Muscle layer of colon (tissue), 2 donors: ENCODE data around the gene ILDR1.

ENCODE experiments used
- H3K27ac ChIP-seq: one replicate; pipeline ENCODE4 v1.7.0; 2013; ENCODE audit warnings: low read depth, mild to moderate bottlenecking, low read length, moderate library complexity
- H3K27me3 ChIP-seq, 2 donors: one replicate each; pipeline ENCODE4 v1.7.0; 2013; ENCODE audit warnings: low read length in 2 of 2, mild to moderate bottlenecking in 2 of 2; ENCODE audit not compliant: insufficient read depth in 2 of 2, control insufficient read depth in 1 of 2
- H3K36me3 ChIP-seq: one replicate; pipeline ENCODE4 v1.7.0; 2013; ENCODE audit warnings: mild to moderate bottlenecking, low read length; ENCODE audit not compliant: insufficient read depth
- H3K4me1 ChIP-seq: one replicate; pipeline ENCODE4 v1.7.0; 2013; ENCODE audit warnings: mild to moderate bottlenecking, low read length; ENCODE audit not compliant: insufficient read depth
- H3K4me3 ChIP-seq, 2 donors: one replicate each; pipeline ENCODE4 v1.7.0; 2013; ENCODE audit warnings: low read length in 2 of 2, low read depth in 1 of 2, mild to moderate bottlenecking in 1 of 2, moderate library complexity in 1 of 2
- H3K9ac ChIP-seq: one replicate; pipeline ENCODE4 v1.7.0; 2013; ENCODE audit warnings: low read length
- H3K9me3 ChIP-seq: one replicate; pipeline ENCODE4 v1.7.0; 2013; ENCODE audit warnings: mild to moderate bottlenecking, low read length
- donor health status: abdominal sarcoma.
- donor health status: Adenocarcinoma of cecum.

Gene ILDR1

DNA sequence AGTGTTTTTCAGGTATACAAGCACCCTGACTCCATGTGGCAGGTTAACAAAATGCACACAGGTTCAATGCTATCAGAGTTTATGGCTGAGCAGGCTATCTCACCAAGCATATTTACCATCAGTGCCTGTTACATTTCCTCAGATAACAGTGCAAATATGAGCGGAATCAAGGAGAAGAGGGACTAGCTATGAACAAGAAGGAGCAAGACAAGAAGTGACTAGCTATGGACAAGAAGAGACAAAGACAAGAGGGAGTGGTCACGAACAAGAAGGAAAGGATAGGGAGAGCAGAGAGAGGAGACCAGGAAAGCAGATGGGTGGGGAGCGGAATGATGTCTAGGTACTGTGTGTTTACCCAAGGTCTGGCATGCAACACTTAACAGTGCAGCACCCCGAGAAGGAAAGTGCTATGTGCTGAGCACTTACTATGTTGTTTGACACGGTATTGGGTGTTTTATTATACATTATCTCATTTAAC, 8.6 kb downstream of the ILDR1 start:
- Histone ChIP-seq H3K4me3 (no peak overlapping the region), H3K27me3 (no peaks in the 10 kb centered on the region), H3K9me3 (no peaks in the 10 kb centered on the region), H3K4me1 (no peaks in the 10 kb centered on the region), H3K27ac (no peak overlapping the region), H3K9ac (no peak overlapping the region), H3K36me3 (no peaks in the 10 kb centered on the region)

DNA sequence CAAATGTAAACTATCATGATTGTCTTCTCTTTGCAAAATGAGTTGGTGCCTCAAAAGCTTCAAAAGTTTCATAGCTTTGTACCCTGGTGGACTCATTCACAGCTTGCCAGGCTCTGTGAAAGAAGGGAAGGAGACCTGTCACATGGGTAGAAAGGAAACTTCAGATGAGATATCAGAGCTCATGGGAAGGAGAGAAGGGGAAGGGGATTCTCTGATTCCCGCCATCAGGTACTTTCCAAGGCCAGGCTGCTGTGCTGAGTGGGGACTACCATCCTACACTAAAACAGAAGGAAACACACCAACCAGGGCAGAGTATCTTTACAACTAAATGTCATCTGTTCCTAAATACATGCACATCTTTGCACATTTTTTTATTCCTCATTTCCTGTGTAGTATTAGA, 9.2 kb downstream of the ILDR1 start:
- no peak overlapping the region for H3K9ac ChIP-seq

GRCh38 chr3:122011396-122011795, 10.7 kb downstream of the ILDR1 start:
- no peak overlapping the region for H3K9ac ChIP-seq
- H3K4me3 ChIP-seq = no peak overlapping the region
- no peaks in the 10 kb centered on the region for H3K27me3 ChIP-seq
- no peaks in the 10 kb centered on the region for H3K9me3 ChIP-seq
- H3K4me1 ChIP-seq = no peaks in the 10 kb centered on the region
- no peak overlapping the region for H3K27ac ChIP-seq
- H3K36me3 ChIP-seq = no peaks in the 10 kb centered on the region

More for the DNA sequence above, 9.2 kb downstream of the ILDR1 start:
- Histone ChIP-seq H3K4me3 (no peak overlapping the region), H3K27ac (no peak overlapping the region), H3K9me3 (no peaks in the 10 kb centered on the region), H3K4me1 (no peaks in the 10 kb centered on the region), H3K27me3 (no peaks in the 10 kb centered on the region), H3K36me3 (no peaks in the 10 kb centered on the region)

DNA sequence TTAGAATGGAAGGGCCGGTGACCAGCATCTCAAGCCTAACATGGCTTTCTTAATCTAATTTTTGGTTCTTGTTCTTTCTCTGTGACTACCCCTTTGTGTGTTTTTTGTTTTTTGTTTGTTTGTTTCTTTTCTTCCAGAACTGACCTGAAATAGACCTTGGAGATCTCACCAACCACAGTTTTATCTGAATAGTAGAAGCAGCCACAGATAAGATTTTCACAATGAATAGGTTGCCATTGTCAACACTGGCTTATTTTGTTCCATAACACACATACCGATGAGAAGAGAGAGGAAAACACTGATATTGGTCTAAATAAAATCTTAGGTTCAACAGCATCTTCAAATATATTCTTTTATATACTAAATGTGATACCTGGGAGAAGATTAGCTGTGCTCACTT, 11.5 kb downstream of the ILDR1 start:
- Histone ChIP-seq H3K9ac (no peak overlapping the region), H3K36me3 (no peaks in the 10 kb centered on the region), H3K4me1 (no peaks in the 10 kb centered on the region), H3K9me3 (no peaks in the 10 kb centered on the region), H3K4me3 (no peak overlapping the region), H3K27ac (no peak overlapping the region), H3K27me3 (no peaks in the 10 kb centered on the region)

DNA sequence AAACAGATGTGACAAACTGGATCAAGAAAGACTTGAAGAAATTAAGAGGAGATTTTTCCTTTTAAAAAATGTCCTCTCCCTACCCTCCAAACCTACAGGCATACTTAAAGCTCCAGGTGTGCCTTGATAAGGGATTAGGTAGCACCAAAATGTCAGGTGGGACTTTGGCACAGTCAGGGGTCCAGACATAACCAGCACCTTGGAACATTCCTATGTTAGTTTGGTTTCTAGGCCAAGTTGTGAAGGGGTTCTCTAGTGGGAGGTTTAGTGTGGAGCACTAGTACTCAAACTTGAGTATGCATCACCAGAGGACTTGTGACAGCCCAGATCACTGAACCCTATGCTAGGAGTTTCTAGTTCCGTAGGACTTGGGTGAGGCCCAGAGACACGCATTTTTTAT, 13.9 kb downstream of the ILDR1 start:
- Histone ChIP-seq H3K4me1 (no peaks in the 10 kb centered on the region), H3K27ac (no peak overlapping the region), H3K36me3 (no peaks in the 10 kb centered on the region)

GRCh38 chr3:122006267-122006666, 15.8 kb downstream of the ILDR1 start:
- H3K36me3 ChIP-seq = no peaks in the 10 kb centered on the region
- H3K9me3 ChIP-seq = no peaks in the 10 kb centered on the region
- no peaks in the 10 kb centered on the region for H3K27me3 ChIP-seq
- H3K27ac ChIP-seq = no peak overlapping the region
- no peak overlapping the region for H3K9ac ChIP-seq
- H3K4me3 ChIP-seq = no peak overlapping the region
- H3K4me1 ChIP-seq = no peaks in the 10 kb centered on the region

More for the DNA sequence above, 13.9 kb downstream of the ILDR1 start:
- Histone ChIP-seq H3K4me3 (no peak overlapping the region), H3K9me3 (no peaks in the 10 kb centered on the region), H3K9ac (no peak overlapping the region), H3K27me3 (no peaks in the 10 kb centered on the region)

GRCh38 chr3:122004991-122005565, 17.0 kb downstream of the ILDR1 start:
- Histone ChIP-seq H3K4me3 (no peak overlapping the region), H3K27ac (no peak overlapping the region), H3K36me3 (no peaks in the 10 kb centered on the region), H3K9ac (no peak overlapping the region), H3K4me1 (no peaks in the 10 kb centered on the region), H3K9me3 (no peaks in the 10 kb centered on the region), H3K27me3 (no peaks in the 10 kb centered on the region)

GRCh38 chr3:122004107-122004506, 17.9 kb downstream of the ILDR1 start:
- no peaks in the 10 kb centered on the region for H3K27me3 ChIP-seq
- no peak overlapping the region for H3K27ac ChIP-seq
- H3K36me3 ChIP-seq = no peaks in the 10 kb centered on the region
- H3K4me1 ChIP-seq = no peaks in the 10 kb centered on the region
- H3K4me3 ChIP-seq = no peak overlapping the region
- no peak overlapping the region for H3K9ac ChIP-seq
- H3K9me3 ChIP-seq = no peaks in the 10 kb centered on the region

- no peak overlapping the region for H3K9ac ChIP-seq
- H3K9me3 ChIP-seq = no peaks in the 10 kb centered on the region
- no peak overlapping the region for H3K27ac ChIP-seq
- H3K4me1 ChIP-seq = no peaks in the 10 kb centered on the region
- H3K36me3 ChIP-seq = no peaks in the 10 kb centered on the region
- H3K27me3 ChIP-seq = no peaks in the 10 kb centered on the region
- H3K4me3 ChIP-seq = no peak overlapping the region
Observed at GRCh38 chr3:122003606-122004005, 18.4 kb downstream of the ILDR1 start.

DNA sequence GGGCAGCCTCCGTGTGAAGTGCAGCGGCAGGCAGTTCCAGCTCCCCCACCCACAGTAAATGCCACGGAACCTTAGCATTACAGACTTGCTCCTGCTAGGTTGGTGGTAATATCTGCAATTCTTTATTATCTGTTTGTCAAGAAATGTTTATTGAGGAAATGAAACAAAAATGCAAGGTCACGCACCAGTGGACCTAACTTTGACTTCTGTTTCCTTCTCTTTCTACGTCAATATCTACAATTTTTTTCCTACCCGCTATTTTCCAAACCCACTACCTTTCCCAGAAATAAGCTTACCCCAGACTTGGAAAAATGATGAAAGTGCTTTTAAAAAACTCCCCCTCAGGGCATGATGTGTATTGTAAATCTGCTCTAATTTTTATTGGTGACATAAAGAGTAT, 18.9 kb downstream of the ILDR1 start:
- Histone ChIP-seq H3K9me3 (no peaks in the 10 kb centered on the region), H3K27ac (no peak overlapping the region), H3K9ac (no peak overlapping the region), H3K36me3 (no peaks in the 10 kb centered on the region), H3K4me3 (no peak overlapping the region), H3K27me3 (no peaks in the 10 kb centered on the region), H3K4me1 (no peaks in the 10 kb centered on the region)

DNA sequence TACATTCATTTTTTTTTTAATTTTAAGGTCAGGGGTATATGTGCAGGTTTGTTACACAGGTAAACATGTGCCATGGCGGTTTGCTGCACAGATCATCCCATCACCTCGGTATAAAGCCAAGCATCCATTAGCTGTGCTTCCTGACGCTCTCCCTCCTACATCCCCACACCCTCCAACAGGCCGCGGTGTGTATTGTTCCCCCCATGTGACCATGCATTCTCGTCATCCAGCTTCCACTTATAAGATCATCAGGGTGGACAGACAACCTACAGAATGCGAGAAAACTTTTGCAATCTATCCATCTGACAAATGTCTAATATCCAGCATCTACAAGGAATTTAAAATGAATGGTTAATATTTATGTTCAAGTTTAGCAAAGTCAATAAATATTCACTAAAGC, 19.4 kb downstream of the ILDR1 start:
- Histone ChIP-seq H3K4me1 (no peaks in the 10 kb centered on the region), H3K27me3 (no peaks in the 10 kb centered on the region), H3K36me3 (no peaks in the 10 kb centered on the region), H3K4me3 (no peak overlapping the region), H3K9ac (no peak overlapping the region), H3K27ac (no peak overlapping the region), H3K9me3 (no peaks in the 10 kb centered on the region)

GRCh38 chr3:122001892-122002291, 20.2 kb downstream of the ILDR1 start:
- no peaks in the 10 kb centered on the region for H3K4me1 ChIP-seq
- H3K4me3 ChIP-seq = no peak overlapping the region
- H3K9me3 ChIP-seq = no peaks in the 10 kb centered on the region
- H3K27ac ChIP-seq = no peak overlapping the region
- H3K27me3 ChIP-seq = no peaks in the 10 kb centered on the region
- no peaks in the 10 kb centered on the region for H3K36me3 ChIP-seq
- no peak overlapping the region for H3K9ac ChIP-seq
